IPS-15b (cell line): ENCODE data around the gene DPYSL3.

Experiments used
- H3K27me3 ChIP-seq: one replicate; pipeline ENCODE4 v1.6.1; 2013; ENCODE audit warnings: low read length; ENCODE audit not compliant: control insufficient read depth, insufficient read depth
- H3K36me3 ChIP-seq: one replicate; pipeline ENCODE4 v1.6.1; 2013; ENCODE audit warnings: low read length; ENCODE audit not compliant: control insufficient read depth, insufficient read depth
- H3K4me1 ChIP-seq: one replicate; pipeline ENCODE4 v1.6.1; 2013; ENCODE audit warnings: mild to moderate bottlenecking, low read length; ENCODE audit not compliant: control insufficient read depth, insufficient read depth
- H3K4me3 ChIP-seq: one replicate; pipeline ENCODE4 v1.5.1; 2013; ENCODE audit warnings: low read depth, low read length
- H3K9ac ChIP-seq: one replicate; pipeline ENCODE4 v1.6.1; 2013; ENCODE audit warnings: low read depth, mild to moderate bottlenecking, low read length
- H3K9me3 ChIP-seq: one replicate; pipeline ENCODE4 v1.6.1; 2013; ENCODE audit warnings: mild to moderate bottlenecking, low read length; ENCODE audit not compliant: control insufficient read depth, insufficient read depth

DPYSL3 gene

DNA sequence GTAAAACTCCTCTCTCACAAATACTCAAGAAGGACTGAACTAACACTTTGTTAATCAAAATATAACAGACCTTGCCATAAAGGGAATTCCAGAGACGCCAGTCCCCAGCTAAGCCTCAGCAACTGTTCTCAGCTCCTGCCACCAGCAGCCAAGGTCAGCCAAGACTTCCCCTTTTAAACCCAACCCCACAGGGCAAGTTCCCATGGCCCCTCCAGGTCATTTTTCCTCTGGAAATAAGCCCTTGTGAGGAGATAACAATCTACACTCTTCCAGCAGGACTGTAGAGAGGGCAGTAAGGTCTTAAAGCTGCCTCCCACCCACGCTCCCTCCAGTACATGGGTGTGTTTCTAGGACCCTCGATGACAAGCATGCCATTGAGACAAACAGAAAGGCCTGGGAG lies 78.3 kb downstream of the DPYSL3 start:
- no peak overlapping the region for H3K4me3 ChIP-seq
- H3K36me3 ChIP-seq: peaks cover 3% of the 10 kb centered on the region
- H3K4me1 ChIP-seq: peaks cover 34% of the 10 kb centered on the region
- no peak overlapping the region for H3K9ac ChIP-seq
- no peaks in the 10 kb centered on the region for H3K27me3 ChIP-seq
- no peaks in the 10 kb centered on the region for H3K9me3 ChIP-seq

DNA sequence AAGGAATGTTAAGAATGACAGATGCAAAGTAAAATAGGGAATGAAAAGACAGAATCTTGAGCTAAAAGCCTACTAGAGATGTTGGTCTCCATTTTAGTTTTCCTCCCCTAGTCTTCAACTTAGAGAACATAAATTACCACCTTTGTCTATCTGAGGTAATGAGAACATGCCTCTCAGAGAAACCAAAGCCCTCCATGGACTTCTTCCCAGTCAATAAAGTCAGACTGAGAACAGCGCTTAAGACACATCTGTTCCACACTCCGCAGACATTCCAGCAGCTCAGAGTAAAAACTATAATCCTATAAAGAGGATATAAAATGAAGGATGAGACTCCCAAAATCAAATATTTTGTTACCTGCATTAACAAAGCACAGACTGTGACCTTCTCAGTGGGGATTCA lies 79.2 kb downstream of the DPYSL3 start:
- Histone ChIP-seq H3K9ac (no peak overlapping the region), H3K4me3 (no peak overlapping the region), H3K36me3 (peaks cover 3% of the 10 kb centered on the region), H3K4me1 (peaks cover 28% of the 10 kb centered on the region), H3K9me3 (no peaks in the 10 kb centered on the region), H3K27me3 (no peaks in the 10 kb centered on the region)

DNA sequence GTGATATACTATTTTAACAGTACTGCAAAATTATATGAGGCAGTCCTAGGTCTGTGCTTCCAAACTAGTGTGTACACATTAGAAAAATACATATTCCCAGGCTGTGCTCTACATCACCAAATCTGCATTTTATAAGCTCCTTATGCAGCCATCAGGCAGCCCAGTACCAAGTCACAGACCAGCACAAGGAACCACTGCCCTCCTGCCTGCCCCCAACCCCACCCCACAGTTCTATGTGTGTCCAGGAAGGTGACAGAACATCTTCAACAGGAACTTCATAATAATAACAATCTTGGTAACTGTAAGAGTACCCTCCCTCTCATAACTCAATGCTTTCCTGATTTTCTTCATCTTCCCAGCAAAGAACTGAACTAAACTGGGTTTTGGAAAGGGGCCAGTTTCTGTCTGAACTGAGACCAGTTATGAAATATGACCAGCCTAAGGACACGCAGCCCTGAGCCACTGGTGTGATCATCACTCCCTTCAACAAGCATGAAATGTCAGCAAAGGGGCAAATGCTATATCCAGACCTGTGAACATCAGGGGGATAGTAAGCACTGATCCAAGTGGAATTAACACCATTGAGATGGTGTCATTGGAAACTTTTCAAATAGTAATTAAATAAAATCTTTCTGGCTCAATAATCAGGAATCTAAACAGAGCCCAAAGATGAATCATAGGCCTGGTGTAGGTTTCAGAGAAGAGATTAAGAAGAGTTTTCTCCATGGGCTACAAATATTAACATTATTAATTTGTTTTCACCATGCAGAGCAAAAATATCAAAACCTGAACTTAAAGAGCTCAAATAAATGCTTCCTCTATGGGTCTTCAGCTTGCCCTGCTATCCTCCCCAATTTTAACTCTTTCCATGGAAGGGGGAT lies 82.1 kb downstream of the DPYSL3 start:
- Histone ChIP-seq H3K9ac (no peak overlapping the region), H3K36me3 (peaks cover 10% of the 10 kb centered on the region), H3K4me3 (no peak overlapping the region), H3K27me3 (no peaks in the 10 kb centered on the region), H3K4me1 (peaks cover 16% of the 10 kb centered on the region), H3K9me3 (no peaks in the 10 kb centered on the region)

DNA sequence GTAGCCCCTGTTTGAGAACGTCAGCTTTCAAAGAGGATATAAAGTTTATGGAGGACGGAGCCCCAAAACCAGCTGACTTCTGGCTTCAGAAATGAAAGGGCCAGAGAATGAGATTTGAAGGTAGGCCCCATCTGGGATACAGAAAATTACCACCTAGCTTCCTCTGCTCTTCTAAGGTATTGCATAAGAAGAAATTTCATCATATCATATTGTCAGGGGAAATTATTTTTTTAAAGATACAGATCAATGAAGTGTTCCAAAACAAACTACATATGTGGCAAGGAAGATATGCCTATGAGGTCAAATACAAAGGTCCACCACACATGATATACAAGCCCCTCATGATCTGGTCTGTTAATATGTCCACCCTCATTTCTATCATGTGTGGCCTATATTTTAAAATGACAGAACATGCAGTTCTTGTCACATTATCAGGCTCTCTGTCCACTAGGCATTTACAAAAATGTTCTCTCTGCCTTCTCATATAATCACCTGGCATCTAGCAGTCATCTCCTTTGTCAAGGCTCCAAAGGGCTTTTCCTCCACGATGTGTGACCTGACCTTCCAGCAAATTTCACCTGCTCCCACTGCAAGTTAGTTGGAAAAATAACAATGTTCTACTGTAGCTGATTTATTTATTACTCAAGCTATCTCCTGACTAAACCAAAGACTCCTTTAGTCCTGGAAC lies 83.1 kb downstream of the DPYSL3 start:
- Histone ChIP-seq H3K36me3 (peaks cover 7% of the 10 kb centered on the region), H3K4me1 (peaks cover 6% of the 10 kb centered on the region), H3K9ac (no peak overlapping the region), H3K4me3 (no peak overlapping the region), H3K9me3 (no peaks in the 10 kb centered on the region), H3K27me3 (no peaks in the 10 kb centered on the region)

DNA sequence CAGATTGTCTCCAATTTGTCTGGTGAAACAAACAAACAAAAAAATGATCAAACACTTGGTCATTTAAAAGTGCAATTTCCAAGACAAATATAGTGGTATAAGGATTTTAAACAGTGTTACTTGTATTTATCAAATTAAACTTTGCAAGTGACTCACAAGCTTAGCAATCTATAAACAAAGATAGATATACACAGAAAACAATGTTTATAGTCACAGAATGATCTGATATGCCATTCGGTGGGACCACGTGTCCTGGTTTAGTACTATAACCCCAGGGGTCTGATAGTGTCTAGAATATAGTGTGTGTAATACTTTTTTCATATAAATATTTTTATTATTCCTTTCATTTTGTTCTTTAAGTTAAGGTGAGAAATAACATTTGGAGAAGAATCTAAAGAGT lies 91.3 kb downstream of the DPYSL3 start:
- Histone ChIP-seq H3K4me1 (no peaks in the 10 kb centered on the region), H3K9me3 (no peaks in the 10 kb centered on the region), H3K27me3 (no peaks in the 10 kb centered on the region), H3K9ac (no peak overlapping the region), H3K4me3 (no peak overlapping the region), H3K36me3 (peaks cover 28% of the 10 kb centered on the region)

DNA sequence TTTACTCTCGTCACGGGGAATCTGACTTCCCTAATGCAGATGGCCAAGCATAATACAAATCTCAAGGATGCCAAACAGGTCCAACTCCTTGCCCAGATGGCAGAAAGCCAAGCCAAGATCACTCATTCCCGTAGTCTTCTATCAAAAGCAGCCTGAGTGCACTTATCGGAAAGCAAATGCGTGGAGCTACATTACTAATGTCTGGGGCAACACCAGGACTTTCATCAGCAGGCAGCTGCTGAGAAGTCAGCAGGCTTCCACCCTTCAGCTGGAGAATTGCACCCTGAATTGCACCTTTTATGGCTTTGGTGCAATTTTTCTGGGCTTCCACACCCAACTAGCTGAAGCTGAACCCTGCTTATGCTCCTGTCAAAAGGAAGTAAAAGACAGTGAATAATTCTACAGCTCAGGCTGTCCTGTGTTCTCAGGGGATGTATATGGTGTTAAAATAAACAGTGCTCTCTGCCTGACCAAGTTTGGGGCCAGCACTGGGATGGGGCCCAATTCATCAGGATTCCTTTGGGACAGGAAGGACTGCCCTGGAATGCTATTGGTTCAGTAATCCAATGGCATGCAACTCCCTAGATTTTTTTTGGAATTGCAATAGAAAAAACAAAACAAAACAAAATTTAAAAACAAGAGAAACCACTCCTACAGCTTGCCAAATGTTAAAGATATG lies 92.6 kb downstream of the DPYSL3 start:
- H3K36me3 ChIP-seq: peaks cover 32% of the 10 kb centered on the region
- H3K4me1 ChIP-seq: no peaks in the 10 kb centered on the region
- H3K9me3 ChIP-seq: no peaks in the 10 kb centered on the region
- H3K27me3 ChIP-seq: no peaks in the 10 kb centered on the region
- no peak overlapping the region for H3K9ac ChIP-seq
- H3K4me3 ChIP-seq: no peak overlapping the region

DNA sequence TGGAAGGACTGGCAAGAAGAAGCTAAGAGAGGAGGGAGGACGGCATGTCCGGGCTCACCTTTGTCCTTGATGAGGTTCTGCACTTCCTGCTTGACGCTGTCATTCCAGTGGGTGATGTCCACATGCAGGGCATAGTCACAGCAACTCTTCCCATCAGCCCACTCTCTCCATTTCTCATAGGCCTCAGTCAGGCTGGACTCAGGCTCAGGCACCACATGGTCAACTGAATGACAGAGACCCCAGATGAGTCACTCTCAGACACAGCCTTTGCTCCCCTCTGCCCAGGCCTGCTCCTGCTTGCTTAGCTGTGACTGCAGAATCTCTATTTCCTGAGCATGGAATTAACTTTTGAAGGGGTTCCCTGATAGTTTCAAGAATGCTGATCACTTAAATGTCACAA lies 94.2 kb downstream of the DPYSL3 start:
- H3K36me3 ChIP-seq: peaks cover 48% of the 10 kb centered on the region
- H3K9ac ChIP-seq: no peak overlapping the region
- H3K4me3 ChIP-seq: no peak overlapping the region
- no peaks in the 10 kb centered on the region for H3K4me1 ChIP-seq
- H3K9me3 ChIP-seq: no peaks in the 10 kb centered on the region
- no peaks in the 10 kb centered on the region for H3K27me3 ChIP-seq

DNA sequence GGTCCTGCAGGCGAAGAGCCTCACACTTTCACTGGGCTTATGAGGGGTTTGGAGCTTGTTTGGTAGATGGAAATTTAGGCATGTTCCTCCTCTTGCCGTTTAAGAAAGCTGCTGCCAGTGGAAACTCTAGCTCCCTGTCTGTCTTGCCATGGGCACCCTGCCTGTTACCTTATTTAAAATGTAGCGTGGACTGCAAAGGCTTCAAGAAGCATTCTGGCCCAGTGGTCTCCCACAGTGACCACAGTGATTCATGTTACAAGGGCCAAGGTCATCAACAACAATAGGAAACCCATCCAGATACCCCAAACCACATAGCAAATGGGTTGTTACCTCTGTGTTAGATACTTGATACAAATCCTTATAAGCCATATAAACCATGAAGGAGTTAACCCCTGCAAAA lies 96.6 kb downstream of the DPYSL3 start:
- Histone ChIP-seq H3K9me3 (no peaks in the 10 kb centered on the region), H3K4me1 (no peaks in the 10 kb centered on the region), H3K27me3 (no peaks in the 10 kb centered on the region), H3K4me3 (no peak overlapping the region), H3K36me3 (peaks cover 48% of the 10 kb centered on the region), H3K9ac (no peak overlapping the region)

DNA sequence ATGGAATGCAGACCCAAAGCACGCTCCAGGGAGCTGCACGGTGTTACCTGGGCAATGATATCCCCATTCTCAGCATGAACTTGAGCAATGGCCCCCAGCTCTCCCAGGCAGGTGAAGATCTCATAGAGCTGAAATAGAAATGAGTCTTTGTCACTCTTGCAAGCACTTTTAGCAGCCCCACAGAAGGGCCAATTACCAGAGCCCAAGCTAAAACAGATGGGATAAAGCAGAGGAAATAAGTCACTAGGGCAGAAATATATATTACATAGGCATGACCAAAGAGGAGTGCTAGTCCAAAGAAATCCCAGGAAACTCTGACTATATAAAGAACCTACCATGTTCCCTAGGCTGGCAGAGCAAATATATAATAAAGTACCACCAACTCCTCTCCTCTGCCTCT lies 97.3 kb downstream of the DPYSL3 start:
- Histone ChIP-seq H3K27me3 (no peaks in the 10 kb centered on the region), H3K9me3 (no peaks in the 10 kb centered on the region), H3K4me1 (no peaks in the 10 kb centered on the region), H3K36me3 (peaks cover 49% of the 10 kb centered on the region), H3K4me3 (no peak overlapping the region), H3K9ac (no peak overlapping the region)

DNA sequence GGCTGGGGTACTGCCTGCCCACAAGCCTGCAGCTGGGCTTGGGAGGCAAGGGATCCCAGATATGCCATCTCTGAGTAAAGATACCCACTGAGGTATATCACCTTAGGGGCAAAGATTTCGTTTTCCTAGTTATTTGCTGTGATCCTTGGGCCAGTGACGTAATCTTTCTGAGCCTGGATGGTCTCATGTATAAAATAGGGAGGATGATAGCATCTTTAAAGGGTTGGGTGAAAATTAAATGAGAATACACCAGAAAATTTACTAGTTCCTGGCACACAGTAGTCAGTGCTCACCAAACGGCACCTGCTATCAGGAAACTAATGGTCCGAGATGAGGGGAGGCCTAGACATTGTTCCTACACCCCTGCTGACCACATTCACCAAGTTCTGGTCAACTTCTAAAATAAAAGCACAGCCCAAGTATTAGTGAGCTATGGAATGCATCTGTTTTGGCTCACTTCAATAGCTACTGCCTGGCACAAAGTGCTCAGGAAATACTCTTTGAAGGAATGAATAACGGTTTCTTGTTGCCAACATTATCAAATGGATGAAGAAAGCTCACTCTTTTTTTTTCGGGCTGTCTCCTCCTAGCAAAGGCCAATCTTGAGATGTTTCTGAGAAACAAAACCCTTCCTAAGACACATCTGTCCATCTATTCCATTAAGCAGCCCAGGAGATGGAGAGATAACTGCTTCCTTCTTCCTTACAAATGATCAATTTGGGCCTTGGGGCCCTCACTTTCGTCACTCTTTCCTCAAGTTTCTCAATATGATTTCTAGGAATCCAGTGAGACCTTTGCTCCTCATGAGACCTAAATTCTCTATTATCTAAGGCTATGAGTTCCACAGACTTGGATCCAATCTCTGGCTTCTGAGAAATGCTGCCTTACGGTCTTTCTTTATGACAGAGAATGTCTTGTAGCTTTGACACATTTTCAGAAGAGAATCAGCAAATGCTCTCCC lies 98.2 kb downstream of the DPYSL3 start:
- no peak overlapping the region for H3K9ac ChIP-seq
- no peaks in the 10 kb centered on the region for H3K27me3 ChIP-seq
- H3K4me3 ChIP-seq: no peak overlapping the region
- H3K9me3 ChIP-seq: no peaks in the 10 kb centered on the region
- H3K36me3 ChIP-seq: peaks cover 55% of the 10 kb centered on the region
- H3K4me1 ChIP-seq: no peaks in the 10 kb centered on the region
